Left lung (tissue), 10 donors: ENCODE measurements around the gene TLK2. TPM values are rescaled to one million over a fixed set of nuclear protein-coding genes. Genes with fewer than 3 reads are reported as not detected.

Experiments used
- ATAC-seq: fragments of 200-7000 bp; cut with Tn5 transposase; one replicate; pipeline ENCODE4 v1.9.1; 2020; ENCODE audit warnings: moderate library complexity
- DNase-seq, 4 donors: peaks; one replicate each; pipeline ENCODE4 v3.0.0-alpha.2; 2013 to 2020
- H3K27ac ChIP-seq, 2 donors: fragments of 200-600 bp; sonication (generic) in 1 of 2; one replicate each; pipeline versions ENCODE4 v1.5.0 to v1.8.0; 2020 to 2021
- H3K27me3 ChIP-seq, 2 donors: fragments of 200-600 bp; sonication (generic) in 1 of 2; one replicate each; pipeline versions ENCODE4 v1.5.0 to v1.8.0; 2020 to 2021
- H3K36me3 ChIP-seq, 2 donors: fragments of 200-600 bp; sonication (generic) in 1 of 2; one replicate each; pipeline versions ENCODE4 v1.5.0 to v1.8.0; 2020 to 2021
- H3K4me1 ChIP-seq, 2 donors: fragments of 200-600 bp; one replicate each; pipeline ENCODE4 v1.8.0; 2021
- H3K4me3 ChIP-seq, 2 donors: fragments of 200-600 bp; sonication (generic) in 1 of 2; one replicate each; pipeline versions ENCODE4 v1.5.0 to v1.8.0; 2020 to 2021; ENCODE audit warnings: mild to moderate bottlenecking in 1 of 2
- H3K9me3 ChIP-seq, 2 donors: fragments of 200-600 bp; sonication (generic) in 1 of 2; one replicate each; pipeline versions ENCODE4 v1.5.0 to v1.8.0; 2020 to 2021
- CTCF ChIP-seq, 2 donors: fragments of 200-600 bp; sonication (generic) in 1 of 2; IDR thresholded peaks; one replicate each; pipeline versions ENCODE4 v1.5.0 to v1.8.0; 2021; ENCODE audit warnings: antibody characterized with exemption in 2 of 2
- intact Hi-C, 2 donors: fragments of 100-400 bp; cut with DNase I; formaldehyde crosslinking; loops; one replicate each; pipeline versions ENCODE4 v1.11.2 to v1.14.2; 2022
- polyA plus RNA-seq, 6 donors: library from polyadenylated mRNA; unstranded; fragments of 120-200 nt; gene quantifications; one replicate each; pipeline ENCODE4 v1.2.1, GENCODE V29; 2013; ENCODE audit not compliant: insufficient read length in 6 of 6
- total RNA-seq, 2 donors: library from RNA; stranded (reverse); fragmentation: NEBNext Ultra II Directional; extraction: Animal tissue kit (Norgen Biotek cat#: 25700); gene quantifications; one replicate each; pipeline ENCODE4 v1.2.1, GENCODE V29; 2021
- donor health status: DM: no; HTN: yes; CAD: no.
- donor health status: DM: no; HTN: no; CAD: no.

The TLK2 gene
- total and polyA plus RNA-seq, 8 donors = 32.2 to 75.0 (median 69.1) TPM

- TF ChIP-seq CTCF (IDR thresholded peaks at IDR 0.05) = no peak
These were observed 169.8 kb downstream of the TLK2 start for GRCh38 chr17:62648251-62648955.

GRCh38 chr17:62648956-62649294, 170.3 kb downstream of the TLK2 start:
- Histone ChIP-seq H3K27ac (peak overlapping the region; percentile 22 to 41), H3K9me3 (no peaks in the 10 kb centered on the region), H3K4me1 (peaks cover 22 to 32% of the 10 kb centered on the region in 2 donors), H3K4me3 (no peak overlapping the region), H3K36me3 (no peaks in the 10 kb centered on the region), H3K27me3 (peaks cover 0 to 5% of the 10 kb centered on the region in 2 donors)
- DNase-seq = no peak
- no peak for TF ChIP-seq CTCF (IDR thresholded peaks at IDR 0.05)
- ATAC-seq = no peak
- intact Hi-C loops = no loop called here

More at GRCh38 chr17:62648251-62648955, 169.8 kb downstream of the TLK2 start:
- H3K27me3 ChIP-seq = peaks cover 0 to 5% of the 10 kb centered on the region in 2 donors
- H3K36me3 ChIP-seq = no peaks in the 10 kb centered on the region
- no peaks in the 10 kb centered on the region for H3K9me3 ChIP-seq
- ATAC-seq = peak; percentile 6
- H3K4me1 ChIP-seq = peaks cover 16 to 26% of the 10 kb centered on the region in 2 donors
- peak in 1 of 4 donors; percentile 8 for DNase-seq
- H3K27ac ChIP-seq = peak overlapping the region; percentile 22 to 41
- H3K4me3 ChIP-seq = no peak overlapping the region
- intact Hi-C loops = no loop called here

- H3K4me1 ChIP-seq = peaks cover 24 to 38% of the 10 kb centered on the region in 2 donors
- H3K9me3 ChIP-seq = no peaks in the 10 kb centered on the region
- no peak overlapping the region for H3K4me3 ChIP-seq
- H3K27me3 ChIP-seq = peaks cover 0 to 5% of the 10 kb centered on the region in 2 donors
- intact Hi-C loops = no loop called here
- no peak for TF ChIP-seq CTCF (IDR thresholded peaks at IDR 0.05)
- no peak for ATAC-seq
- no peaks in the 10 kb centered on the region for H3K36me3 ChIP-seq
- DNase-seq = no peak
- H3K27ac ChIP-seq = no peak overlapping the region
These were observed 170.9 kb downstream of the TLK2 start for GRCh38 chr17:62649570-62649969.

- Histone ChIP-seq H3K27ac (no peak overlapping the region), H3K4me1 (peaks cover 24 to 38% of the 10 kb centered on the region in 2 donors), H3K9me3 (no peaks in the 10 kb centered on the region), H3K36me3 (no peaks in the 10 kb centered on the region), H3K27me3 (peaks cover 0 to 5% of the 10 kb centered on the region in 2 donors), H3K4me3 (no peak overlapping the region)
- TF ChIP-seq CTCF (IDR thresholded peaks at IDR 0.05) = no peak
- ATAC-seq = no peak
- DNase-seq = no peak
- intact Hi-C loops = no loop called here
These were observed 172.0 kb downstream of the TLK2 start for GRCh38 chr17:62650587-62650986.

GRCh38 chr17:62652251-62653001, 173.8 kb downstream of the TLK2 start:
- H3K4me3 ChIP-seq = peak overlapping the region; percentile 46 to 48
- ATAC-seq (peak; percentile 71), DNase-seq (peak; percentile 42 to 89 (median 69))
- peaks cover 0 to 5% of the 10 kb centered on the region in 2 donors for H3K27me3 ChIP-seq
- peak overlapping the region; percentile 77 to 81 for H3K27ac ChIP-seq
- intact Hi-C loops = no loop called here
- H3K9me3 ChIP-seq = no peaks in the 10 kb centered on the region
- no peaks in the 10 kb centered on the region for H3K36me3 ChIP-seq
- H3K4me1 ChIP-seq = peaks cover 24 to 38% of the 10 kb centered on the region in 2 donors
- TF ChIP-seq CTCF (IDR thresholded peaks at IDR 0.05) = no peak
